GM19023 (cell line): Measurements from ENCODE around the gene ANKRD45.
"Not testable (repeated sequence)": the region's sequence is repeated elsewhere in the genome, so short reads cannot be mapped to it uniquely, and the experiment has no call there.

Source experiments
- ATAC-seq: cut with Tn5 transposase; IDR thresholded peaks from one replicate; pipeline ENCODE4 v1.9.1; 2021; ENCODE audit warnings: mild to moderate bottlenecking, moderate library complexity; ENCODE audit not compliant: unreplicated experiment

The ANKRD45 gene

DNA sequence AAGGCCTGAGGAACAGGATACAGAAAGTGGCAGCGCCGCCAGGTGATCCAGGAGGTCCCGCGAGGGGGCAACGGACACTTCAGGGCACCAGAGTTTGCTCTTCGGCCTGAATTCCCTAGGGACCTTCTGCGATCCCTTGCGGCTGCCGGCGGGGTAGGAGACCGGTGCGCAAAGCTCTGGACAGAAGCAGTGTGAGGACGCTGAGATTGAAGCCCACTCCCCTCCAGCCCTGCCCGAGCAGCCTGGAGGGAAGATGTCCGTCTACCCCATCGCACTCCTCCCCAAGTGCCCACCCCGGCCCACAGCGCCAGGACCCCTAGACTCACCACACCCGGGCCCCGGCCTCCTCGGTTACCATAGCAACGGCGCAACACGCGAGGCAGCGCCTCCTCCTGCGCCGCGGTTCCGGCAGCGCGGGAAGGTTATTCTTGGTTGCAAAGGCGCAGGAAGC, at the start of gene ANKRD45:
Gene ANKRD45, minus strand, starts transcription at position 361 of the 451 bp plus-strand sequence. CDS start 10,433 bp downstream, outside the sequence.
- ATAC-seq: no peak

GRCh38 chr1:173717238-173717637, 47.6 kb upstream of the ANKRD45 start:
- no peak for ATAC-seq

DNA sequence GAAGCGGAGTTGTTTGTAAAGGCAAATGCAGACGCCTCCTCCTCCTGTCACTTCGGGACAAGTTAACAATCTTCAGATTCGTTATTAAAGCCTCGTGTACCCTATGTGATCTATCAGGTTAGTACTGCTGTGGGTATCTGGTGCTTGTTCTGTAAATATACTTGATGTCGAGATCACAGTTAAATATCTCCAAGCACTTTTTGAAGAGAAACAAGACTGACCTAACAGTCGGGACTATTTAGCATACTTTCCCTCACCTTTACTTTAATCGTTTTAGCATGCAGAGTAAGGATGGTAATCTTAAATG, 45.8 kb upstream of the ANKRD45 start:
- no peak for ATAC-seq

- ATAC-seq: peak; percentile 98
Measured at GRCh38 chr1:173714759-173715537, 45.3 kb upstream of the ANKRD45 start, which contains the start of gene KLHL20. TSS of gene KLHL20 (plus strand) at chr1:173714981. CDS start at chr1:173716044, 1,063 bp downstream.

DNA sequence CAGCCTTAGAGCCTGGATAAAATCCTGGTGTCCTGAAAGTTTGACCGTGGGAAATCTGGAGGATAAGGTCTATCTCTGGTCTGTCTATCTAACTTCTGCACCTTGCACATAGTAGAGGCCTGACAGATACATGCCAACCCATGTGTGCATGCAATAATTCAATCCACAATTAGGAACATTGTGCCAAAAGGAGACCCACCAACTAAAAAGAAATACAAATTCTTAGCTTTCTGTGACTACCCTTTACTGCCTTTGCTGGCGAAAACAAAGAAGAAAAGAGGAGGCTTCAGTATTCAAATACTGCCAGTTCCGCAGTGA, 44.7 kb upstream of the ANKRD45 start:
- no peak for ATAC-seq

DNA sequence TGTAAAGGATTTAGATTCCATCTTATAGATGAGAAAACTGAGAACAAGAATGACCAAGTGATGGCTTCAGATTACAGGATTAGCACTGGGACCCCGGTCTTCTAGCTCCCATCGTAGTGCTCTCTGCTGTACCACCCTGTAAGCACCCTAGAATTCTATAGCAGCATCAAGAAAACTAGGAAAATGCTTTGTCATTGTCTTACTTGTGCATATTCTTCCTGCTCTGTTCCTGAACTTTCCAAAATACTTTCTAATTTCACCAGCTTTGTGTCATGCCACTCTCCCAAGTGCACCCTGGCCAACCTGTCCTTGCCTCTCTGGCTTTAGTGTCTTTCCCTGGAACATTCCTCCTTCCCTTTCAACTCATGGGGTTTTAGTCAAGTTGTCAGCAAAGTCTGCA, 39.1 kb upstream of the ANKRD45 start:
- ATAC-seq: no peak

- ATAC-seq: no peak
Measured at GRCh38 chr1:173705117-173705516, 35.5 kb upstream of the ANKRD45 start.

DNA sequence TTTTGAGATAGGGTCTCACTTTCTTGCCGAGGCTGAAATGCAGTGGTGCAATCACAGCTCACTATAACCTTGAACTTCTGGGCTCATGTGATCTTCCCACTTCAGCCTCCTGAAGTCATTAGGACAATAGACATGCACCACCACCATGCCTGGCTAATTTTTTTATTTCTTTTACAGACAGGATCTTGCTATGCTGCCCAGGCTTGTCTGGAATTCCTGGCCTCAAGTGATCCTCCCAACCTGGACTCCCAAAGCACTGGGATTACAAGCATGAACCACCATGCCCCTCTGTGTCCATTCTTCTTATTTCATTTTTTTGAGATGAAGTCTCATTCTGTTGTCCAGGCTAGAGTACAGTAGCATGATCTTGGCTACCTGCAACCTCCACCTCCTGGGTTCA, 33.1 kb upstream of the ANKRD45 start:
- no peak for ATAC-seq

DNA sequence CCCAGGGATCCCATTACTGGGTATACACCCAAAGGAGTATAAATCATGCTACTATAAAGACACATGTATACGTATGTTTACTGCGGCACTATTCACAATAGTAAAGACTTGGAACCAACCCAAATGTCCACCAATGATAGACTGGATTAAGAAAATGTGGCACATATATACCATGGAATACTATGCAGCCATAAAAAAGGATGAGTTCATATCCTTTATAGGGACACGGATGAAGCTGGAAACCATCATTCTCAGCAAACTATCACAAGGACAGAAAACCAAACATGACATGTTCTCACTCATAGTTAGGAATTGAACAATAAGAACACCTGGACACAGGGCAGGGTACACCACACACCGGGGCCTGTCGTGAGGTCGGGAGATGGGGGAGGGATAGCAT, 31.6 kb upstream of the ANKRD45 start:
- ATAC-seq: not testable (repeated sequence)

GRCh38 chr1:173693238-173693637, 23.6 kb upstream of the ANKRD45 start:
- no peak for ATAC-seq

DNA sequence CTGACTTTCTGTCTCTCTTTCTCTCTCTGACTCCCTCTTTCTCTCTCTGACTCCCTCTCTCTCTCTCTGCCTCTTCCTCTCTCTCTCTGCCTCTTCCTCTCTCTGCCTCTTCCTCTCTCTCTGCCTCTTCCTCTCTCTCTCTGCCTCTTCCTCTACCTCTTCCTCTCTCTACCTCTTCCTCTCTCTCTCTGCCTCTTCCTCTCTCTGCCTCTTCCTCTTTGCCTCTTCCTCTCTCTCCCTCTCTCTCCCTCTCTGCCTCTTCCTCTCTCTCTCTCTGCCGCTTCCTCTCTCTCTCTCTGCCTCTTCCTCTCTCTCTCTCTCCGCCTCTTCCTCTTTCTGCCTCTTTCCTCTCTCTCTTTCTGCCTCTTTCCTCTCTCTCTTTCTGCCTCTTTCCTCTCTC, 18.6 kb upstream of the ANKRD45 start:
- ATAC-seq: no peak

DNA sequence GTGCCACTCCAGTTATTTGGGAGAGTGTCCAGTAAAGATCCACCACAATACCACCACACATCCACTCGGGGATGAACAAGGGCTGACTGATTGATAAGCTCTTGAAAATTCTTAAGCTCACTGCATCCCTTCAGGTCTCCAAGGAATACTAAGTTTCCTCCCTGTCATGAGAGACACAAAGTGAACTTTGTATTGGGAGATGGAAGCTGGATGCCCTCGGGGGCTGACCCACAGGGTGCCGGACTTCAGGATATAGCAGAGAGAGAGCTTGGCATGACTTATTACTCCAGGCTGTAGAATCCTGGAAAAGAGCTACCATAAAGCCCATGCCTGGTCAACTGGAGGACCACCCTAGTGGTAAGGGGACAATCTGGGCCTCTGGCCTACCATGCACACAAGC, 15.5 kb upstream of the ANKRD45 start:
- not testable (repeated sequence) for ATAC-seq

GRCh38 chr1:173683838-173684237, 14.2 kb upstream of the ANKRD45 start:
- ATAC-seq: not testable (repeated sequence)

- no peak for ATAC-seq
Measured at GRCh38 chr1:173682184-173682583, 12.5 kb upstream of the ANKRD45 start.

- not testable (repeated sequence) for ATAC-seq
Measured at GRCh38 chr1:173680152-173680551, 10.5 kb upstream of the ANKRD45 start.

GRCh38 chr1:173674496-173674895, 4.8 kb upstream of the ANKRD45 start:
- ATAC-seq: not testable (repeated sequence)

DNA sequence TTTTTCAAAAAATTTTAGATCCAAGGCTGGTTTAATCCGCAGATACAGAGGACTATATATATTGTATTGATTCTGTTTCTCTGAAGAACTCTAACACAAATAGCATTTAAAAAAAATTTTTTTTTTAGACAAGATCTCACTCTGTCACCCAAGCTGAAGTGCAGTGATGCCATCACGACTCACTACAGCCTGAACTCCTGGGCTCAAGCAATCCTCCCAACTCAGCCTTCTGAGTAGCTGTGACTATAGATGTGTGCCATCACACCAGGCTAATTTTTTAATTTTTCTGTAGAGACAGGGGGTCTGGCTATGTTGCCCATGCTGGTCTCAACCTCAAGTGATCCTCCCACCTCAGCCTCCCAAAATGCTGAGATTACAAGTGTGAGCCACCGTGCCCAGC, 3.0 kb downstream of the ANKRD45 start:
- no peak for ATAC-seq

GRCh38 chr1:173663159-173663558, 6.5 kb downstream of the ANKRD45 start:
- ATAC-seq: no peak

- no peak for ATAC-seq
Measured at GRCh38 chr1:173661763-173662162, 7.9 kb downstream of the ANKRD45 start.

DNA sequence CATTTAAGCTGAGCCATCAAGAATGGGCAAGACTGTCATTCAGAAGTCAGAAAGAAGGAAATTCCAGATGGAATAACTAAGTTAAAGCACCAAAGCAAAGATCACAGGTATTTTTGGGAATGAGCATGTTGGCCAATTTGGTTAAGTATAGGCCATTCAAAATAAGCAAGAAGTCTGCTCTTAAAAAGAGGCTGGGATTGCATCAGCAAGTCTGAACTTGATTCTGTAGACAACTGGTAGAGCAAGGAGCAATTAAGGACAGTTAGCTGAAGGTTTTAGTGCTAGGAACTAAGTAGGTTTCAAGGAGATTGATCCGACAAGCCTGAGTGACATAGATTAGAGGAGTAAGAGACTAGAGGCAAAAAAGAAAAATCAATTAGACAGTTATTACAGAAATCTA, 8.4 kb downstream of the ANKRD45 start:
- ATAC-seq: no peak

DNA sequence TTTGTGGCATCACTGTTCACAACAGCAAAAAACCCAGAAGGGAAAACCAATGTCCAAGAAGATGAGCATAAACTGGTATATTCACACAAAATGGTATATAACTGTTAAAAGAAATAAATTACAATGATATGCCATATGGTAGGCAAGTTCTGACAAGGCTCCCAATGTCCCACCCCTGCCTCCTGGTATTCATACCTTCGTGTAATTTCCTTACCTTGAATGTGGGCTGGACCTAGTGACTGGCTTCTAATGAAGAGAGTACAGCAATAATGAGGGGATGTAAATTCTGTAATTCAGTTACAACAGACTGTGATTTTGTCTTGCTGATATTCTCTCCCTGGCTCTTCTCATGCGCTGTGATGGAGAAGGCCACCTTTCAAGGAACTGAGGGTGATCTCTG, 9.3 kb downstream of the ANKRD45 start:
- ATAC-seq: no peak

- no peak for ATAC-seq
Measured at GRCh38 chr1:173648880-173649605, 20.6 kb downstream of the ANKRD45 start.
